Fibroblast of skin of abdomen (primary cell): ENCODE measurements around the gene RBM23.
"Not testable (repeated sequence)": the region's sequence is repeated elsewhere in the genome, so short reads cannot be mapped to it uniquely, and the experiment has no call there.

Experiments used
- DNase-seq: peaks from one replicate; pipeline ENCODE4 v3.0.0-alpha.2; 2013

Gene RBM23

DNA sequence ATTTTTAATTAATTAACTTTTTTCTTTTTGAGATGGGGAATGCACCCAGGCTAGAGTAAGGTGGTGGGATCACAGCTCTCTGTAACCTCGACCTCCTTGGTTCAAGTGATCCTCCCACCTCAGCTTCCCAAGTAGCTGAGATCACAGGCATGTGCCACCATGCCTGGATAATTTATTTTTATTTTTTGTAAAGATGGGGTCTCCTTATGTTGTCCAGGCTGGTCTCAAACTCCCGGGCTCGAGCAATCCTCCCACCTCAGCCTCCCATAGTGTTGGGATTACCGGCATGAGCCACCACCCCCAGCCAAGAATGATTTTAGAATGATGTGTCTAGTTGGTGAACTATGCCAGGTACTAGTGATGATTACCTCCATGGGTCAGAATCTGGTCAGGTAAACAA is 54.0 kb downstream of the RBM23 start:
- no peak for DNase-seq

DNA sequence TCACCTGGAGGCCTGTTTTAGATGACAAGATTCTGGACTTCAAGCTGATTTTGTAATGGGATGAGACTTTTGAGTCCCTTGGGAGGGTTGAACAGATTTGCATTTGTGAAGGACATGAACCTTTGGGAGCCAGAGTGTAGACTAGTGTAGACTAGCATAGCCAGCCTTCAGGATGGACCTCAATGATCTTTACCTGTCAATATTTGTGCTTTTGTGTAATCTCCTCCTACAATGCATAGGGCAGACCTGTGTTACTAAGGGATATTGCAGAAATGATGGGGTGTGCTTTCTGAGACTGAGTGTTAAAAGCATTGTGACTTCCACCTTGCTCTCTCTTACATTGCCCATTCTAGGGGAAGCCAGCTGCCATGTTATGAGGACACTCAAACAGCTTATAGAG is 57.3 kb downstream of the RBM23 start:
- no peak for DNase-seq

DNA sequence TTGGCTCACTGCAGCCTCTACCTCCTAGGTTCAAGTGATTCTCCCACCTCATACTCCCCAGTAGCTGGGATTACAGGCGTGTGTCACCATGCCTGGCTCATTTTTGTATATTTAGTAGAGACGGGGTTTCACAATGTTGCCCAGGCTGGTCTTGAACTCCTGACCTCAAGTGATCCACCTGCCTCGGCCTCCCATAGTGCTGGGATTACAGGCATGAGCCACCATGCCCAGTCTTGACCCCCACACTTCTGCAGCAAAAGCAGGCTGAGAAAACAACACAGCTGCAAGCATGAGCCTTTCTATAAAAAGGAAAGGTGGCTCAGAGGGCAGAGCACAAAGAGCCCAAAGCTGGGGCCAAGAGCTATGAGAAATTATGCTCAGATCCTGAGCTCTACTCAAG is 58.6 kb downstream of the RBM23 start:
- DNase-seq: not testable (repeated sequence)

DNA sequence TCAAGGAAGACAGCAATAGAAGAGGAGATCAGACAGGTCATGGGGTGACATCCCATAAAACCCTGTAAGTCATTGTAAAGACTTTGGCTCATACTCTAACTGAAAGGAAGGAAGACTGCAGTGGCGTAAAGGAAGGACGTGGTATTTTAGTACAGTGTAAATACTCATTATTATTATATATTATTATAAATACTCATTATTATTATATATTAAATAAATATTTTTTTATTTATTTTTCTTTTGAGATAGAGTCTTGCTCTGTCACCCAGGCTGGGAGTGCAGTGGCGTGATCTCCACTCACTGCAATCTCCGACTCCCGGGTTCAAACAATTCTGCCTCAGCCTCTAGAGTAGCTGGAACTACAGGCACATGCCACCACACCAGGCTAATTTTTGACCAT is 62.5 kb downstream of the RBM23 start:
- no peak for DNase-seq

DNA sequence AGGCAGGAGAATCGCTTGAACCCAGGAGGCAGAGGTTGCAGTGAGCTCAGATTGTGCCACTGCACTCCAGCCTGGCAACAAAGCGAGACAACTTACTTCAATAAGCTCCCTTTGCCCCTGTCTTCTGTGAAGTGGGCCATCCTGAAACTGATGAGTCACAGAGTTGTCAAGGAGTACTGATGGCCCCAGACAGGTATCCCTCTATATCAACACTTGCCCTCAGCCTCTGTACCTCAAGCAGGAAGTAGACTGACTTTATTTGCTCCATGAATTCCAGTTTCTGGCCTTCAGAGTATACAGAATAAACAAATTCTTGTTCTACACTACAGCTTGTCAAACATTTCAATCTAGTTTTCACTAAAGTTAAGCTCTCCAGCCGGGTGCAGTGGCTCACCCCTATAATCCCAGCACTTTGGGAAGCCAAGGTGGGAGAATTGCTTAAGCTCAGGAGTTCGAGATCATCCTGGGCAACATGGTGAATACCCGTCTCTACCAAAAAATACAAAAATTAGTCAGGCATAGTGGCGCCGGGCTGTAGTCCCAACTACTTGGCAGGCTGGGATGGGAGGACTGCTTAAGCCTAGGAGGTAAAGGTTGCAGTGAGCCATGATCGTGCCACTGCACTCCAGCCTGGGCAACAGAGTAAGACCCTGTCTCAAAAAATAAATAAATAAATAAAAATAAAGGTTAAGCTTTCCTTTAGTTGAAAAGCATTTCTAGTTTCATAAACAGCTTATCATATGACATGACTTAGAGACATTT is 63.8 kb downstream of the RBM23 start:
- DNase-seq: no peak

DNA sequence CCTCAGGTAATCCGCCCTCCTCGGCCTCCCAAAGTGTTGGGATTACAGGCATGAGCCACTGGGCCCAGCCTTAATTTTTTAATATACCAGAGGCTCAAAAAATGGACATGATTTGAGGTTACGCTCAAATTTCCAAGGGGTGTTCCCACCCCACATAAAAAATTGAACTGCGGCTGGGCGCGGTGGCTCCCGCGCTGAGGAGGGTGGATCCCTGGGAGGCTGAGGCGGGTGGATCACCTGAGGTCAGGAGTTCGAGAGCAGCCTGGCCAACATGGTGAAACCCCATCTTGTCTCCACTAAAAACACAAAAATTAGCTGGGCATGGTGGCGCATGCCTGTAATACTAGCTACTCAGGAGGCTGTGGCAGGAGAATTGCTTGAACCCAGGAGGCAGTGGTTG is 64.7 kb downstream of the RBM23 start:
- not testable (repeated sequence) for DNase-seq

DNA sequence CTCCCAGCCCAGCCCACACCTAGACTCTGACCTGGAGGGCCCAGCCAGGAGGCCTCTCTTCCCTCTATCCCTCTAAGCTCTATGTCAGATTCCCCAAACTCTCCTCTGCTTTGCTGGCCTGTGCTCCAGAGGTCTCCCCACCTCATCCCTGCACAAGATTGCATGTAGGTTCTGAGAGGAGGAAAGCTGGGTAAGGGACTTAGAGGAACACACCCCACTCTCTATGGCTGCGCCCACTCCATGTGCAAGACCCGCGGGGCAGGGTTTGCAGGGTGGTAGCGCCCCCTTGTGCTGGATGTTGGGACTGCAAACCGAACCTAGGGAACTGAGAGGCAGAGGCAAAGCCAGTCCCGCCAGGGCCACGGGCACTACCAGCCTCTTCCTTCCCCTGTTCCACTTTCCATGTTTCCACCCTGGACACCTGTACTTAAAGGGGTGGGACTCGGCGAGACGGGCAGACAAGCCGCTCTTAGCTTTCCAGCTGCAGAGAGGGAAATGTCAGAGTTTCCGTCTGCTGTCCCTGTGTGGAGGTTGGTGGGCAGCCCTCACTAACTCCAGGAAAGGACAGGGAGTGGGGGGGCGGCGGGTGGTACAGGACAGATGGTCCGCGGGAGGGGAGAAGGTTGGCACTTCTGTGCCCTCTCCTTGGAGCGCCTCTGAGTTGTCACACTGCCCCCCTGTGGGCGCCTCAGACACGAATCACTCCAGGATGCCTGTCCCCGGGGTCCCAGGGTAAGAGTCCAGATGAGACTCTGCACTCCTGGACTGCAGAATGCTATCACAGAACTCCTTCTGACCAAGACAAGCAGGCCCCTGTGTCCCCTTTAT is 65.8 kb downstream of the RBM23 start:
- DNase-seq: peak; percentile 84

DNA sequence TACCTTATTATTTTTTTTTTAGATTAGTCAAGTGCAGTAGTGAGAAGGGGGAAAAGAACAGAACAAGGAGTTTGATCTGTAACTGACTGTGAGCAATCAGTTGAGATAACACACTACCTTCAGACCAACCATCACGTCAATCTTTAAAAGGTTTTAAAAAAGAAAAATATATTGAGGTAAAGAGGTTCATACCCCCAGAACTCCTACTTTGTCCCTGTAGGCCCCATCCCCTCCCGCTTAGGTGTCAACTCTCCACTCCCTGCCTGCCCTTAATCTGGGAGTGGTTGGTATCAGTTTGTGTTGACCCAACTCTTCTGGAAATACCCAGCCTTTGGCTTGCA is 66.4 kb downstream of the RBM23 start:
- DNase-seq: no peak

DNA sequence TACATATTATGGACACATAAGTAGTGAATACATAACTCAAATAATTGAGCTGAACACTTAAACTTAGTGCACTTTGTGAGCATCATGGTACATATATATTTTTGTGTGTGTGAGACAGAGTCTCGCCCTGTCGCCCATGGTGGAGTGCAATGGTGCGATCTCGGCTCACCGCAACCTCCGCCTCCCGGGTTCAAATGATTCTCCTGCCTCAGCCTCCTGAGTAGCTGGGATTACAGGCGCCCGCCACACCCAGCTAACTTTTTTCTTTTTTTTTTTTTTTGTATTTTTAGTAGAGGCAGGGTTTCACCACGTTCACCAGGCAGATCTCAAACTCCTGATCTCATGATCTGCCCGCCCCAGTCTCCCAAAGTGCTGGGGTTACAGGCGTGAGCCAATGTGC is 66.8 kb downstream of the RBM23 start:
- DNase-seq: not testable (repeated sequence)

DNA sequence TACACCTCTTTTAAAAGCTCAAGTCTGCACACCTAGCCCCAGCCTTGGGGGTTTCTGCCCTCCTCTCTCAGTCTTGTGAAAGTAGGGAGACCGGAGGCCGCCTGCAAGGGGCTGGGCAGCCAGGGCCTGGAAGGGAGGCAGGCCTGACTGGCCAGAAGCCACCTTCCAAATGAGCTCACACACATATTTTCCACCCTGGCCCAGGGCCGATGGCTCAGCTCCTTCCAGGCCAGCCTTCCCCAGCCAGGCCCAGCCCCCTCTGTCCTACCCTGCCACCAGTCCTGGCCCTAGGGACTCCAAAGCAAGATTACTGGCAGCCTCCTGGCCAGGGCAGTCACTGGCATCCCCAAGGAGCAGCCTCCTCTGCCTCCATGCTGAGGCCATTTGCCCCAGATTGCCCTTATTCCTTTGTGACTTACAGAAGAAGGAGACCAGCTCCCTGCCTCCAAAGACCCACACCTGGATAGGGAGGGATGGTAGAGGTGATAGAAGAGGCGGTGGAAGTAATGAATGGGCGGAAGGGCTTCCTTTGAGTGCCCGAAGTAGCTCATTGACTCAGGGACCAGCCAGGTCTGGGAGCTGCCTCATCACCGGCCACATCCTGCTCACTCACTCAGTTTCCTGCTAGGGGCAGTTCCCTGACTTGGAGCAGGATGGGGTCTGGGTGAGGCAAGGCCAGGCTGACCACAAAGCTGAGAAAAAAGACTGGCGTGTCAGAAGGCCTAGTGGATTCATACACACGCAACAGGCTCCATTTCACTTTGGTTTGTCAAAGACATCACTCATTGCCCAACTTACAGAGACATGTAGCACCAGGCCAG is 67.8 kb downstream of the RBM23 start:
- DNase-seq: peak; percentile 89

DNA sequence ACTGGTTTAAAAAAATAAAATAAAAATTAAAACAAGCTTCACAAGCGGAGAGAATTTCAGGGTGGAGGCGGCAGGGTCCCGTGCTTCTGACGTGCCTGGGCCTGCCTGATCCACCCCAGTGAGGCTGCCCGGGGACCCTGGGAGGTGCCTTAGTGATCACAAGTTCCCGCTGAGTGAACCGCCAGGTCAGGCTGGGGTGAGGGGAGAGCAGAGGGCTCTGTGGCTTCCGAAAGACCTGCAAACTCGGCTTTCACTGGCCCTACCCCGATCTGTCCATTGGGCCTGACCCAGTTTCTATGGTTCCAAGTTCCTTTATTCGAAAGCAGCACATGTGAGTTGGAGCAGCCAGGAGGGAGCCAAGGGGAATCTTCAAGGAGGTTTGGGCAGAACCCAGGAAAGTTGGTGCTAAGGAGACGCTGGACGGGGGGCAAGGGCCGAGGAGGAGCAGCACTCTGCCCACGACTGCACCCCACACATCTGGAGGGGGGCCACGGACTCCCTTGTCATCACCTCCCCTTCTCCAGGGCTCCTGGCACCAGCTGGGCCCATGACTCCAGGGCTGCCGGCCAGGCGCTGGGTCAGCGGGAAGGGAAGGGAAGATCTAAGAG is 69.6 kb downstream of the RBM23 start:
- peak; percentile 20 for DNase-seq

DNA sequence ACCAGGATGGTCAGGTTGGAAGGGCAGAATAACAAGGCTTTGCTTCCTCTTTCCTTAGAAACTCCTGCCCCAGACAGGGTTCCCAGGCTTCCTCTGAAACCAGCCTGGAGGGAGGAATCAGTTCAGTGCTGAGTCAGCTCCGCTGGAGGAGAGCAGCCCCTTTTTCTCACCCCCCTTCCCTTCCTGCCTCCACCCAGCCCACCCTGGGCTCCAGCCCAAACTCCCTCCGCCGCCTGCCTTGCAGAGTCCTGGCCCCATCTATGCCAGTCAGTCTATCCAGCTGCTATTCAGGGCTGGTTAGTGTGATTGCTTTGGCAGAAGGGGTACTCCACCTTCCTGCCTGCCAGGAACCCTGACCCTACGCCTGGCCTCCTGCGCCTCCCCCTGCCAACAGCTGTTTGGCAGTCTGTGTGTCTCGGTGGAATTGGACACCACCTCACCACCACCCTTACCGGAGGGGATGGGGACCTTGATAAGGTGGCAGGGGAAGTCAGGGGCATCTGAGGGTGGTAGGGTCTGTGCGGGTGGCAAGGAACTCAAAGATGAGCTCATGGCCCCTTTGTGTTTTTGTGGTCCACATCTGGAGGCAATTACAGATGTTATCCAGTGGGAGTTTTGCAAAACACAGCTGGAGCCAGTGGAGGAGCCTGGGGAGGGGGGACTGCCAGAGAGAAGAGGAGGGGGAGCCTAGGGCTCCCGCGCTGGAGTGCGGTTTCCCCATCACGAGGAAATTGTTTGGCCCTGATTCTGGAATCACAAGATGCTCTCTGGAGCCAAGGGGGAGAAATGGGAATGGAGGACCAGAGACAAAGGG is 70.4 kb downstream of the RBM23 start:
- DNase-seq: peak; percentile 94

DNA sequence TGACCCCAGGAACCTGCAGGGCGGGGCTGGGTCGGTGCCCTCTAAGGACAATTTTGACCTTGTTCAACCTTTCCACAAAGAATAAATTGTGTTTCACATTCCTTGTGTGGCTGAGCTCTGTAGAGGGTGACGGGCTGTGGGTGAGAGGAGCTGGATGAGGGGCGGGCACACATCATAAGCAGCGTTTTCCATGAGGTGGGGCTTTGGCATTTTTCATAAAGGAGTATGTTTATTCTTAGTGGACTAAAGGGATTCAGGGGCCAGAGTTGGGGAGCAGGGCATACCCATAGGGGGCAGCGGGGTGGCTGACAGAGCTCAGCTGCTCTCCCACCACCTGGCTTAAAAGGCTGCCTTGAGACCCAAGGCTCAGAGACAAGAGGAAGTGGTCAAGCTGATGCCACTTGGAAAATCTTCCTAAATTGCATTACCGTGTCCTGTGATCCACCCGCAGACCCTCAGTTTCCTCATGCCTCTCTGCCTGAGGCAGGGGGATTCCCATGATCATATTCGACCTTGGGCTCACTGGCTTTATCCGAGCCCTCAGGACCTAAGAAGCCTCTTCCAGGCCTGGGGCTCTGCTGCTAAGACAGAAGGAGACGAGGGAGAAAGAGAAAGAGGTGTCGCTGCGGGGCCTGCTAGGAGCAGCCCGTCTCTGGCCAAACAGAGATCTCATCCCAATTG is 71.1 kb downstream of the RBM23 start:
- peak; percentile 65 for DNase-seq

DNA sequence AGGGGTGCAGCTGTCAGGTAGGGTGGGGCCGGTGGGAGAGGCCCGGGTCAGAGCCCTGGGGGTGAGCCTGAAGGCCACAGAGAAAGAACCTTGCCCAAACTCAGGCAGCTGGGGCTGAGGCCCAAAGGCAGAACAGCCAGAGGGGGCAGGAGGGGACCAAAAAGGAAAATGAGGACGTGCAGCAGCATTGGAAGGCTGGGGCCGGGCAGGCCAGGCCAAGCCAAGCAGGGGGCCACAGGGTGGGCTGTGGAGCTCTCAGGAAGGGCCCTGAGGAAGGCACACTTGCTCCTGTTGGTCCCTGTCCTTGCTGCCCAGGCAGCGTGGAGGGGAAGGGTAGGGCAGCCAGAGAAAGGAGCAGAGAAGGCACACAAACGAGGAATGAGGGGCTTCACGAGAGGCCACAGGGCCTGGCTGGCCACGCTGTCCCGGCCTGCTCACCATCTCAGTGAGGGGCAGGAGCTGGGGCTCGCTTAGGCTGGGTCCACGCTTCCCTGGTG is 72.1 kb downstream of the RBM23 start:
- no peak for DNase-seq

DNA sequence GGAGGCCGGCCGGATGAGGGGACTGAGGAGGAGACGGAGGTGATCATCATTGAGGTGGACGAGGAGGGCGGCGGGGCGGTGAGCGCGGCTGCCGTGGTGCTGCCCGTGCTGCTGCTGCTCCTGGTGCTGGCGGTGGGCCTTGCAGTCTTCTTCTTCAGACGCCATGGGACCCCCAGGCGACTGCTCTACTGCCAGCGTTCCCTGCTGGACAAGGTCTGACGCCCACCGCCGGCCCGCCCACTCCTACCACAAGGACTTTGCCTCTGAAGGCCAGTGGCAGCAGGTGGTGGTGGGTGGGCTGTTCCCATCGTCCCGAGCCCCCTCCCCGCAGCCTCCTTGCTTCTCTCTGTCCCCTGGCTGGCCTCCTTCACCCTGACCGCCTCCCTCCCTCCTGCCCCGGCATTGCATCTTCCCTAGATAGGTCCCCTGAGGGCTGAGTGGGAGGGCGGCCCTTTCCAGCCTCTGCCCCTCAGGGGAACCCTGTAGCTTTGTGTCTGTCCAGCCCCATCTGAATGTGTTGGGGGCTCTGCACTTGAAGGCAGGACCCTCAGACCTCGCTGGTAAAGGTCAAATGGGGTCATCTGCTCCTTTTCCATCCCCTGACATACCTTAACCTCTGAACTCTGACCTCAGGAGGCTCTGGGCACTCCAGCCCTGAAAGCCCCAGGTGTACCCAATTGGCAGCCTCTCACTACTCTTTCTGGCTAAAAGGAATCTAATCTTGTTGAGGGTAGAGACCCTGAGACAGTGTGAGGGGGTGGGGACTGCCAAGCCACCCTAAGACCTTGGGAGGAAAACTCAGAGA is 72.9 kb downstream of the RBM23 start:
- no peak for DNase-seq

DNA sequence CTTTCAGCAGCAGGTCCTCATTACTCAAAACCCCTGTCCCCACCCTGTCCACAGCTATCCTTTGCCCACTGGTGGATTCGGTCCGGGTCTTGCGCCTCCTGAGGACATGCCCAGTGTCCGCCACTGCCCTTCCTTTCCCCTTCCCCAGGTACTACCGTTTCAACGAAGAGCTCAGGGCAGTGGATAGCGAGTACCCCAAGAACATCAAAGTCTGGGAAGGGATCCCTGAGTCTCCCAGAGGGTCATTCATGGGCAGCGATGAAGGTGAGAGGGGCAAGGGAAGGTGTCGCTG is 73.9 kb downstream of the RBM23 start:
- no peak for DNase-seq

DNA sequence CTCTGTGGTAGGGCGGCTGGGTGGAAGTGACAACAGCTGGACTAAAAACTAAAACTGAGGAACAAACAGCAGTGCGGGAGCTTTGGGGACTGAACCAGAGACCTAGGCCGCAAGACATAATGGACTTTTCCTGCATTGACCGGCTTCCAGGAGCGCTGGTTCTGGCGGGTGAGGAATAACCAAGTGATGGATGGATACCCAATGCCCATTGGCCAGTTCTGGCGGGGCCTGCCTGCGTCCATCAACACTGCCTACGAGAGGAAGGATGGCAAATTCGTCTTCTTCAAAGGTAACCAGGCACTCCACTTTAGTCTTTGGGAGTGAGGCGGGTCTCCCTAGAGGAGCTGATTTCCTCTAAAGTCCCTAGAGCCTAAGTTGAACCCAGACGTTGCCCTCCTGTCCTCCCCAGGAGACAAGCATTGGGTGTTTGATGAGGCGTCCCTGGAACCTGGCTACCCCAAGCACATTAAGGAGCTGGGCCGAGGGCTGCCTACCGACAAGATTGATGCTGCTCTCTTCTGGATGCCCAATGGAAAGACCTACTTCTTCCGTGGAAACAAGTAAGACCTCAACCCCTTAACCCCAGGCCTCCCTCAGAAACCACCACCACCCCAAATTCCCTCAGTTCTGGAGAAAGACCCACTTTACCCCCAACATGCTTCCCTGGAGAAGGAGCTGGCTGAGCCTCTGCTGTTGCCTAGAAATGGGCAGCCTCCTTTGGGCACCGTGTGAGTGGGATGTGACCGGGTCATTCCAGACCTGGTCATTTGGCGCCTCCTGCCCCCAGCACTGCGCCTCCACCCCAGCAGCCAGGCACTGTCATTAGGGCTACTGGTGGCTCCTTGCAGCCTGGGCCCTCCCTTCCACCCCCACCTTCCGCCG is 74.5 kb downstream of the RBM23 start:
- no peak for DNase-seq
